Forelimb muscle (tissue), 1 donor: ENCODE measurements around the gene CHST15. TPM values are rescaled to one million over a fixed set of nuclear protein-coding genes. Genes with fewer than 3 reads are reported as not detected.
"Not testable (repeated sequence)": the region's sequence is repeated elsewhere in the genome, so short reads cannot be mapped to it uniquely, and the experiment has no call there.

Source experiments
- DNase-seq: peaks from one replicate; pipeline ENCODE4 v3.0.0-alpha.2; 2013; ENCODE audit warnings: low read depth
- polyA plus RNA-seq: library from polyadenylated mRNA; unstranded; fragments of 120-200 nt; gene quantifications from one replicate; pipeline ENCODE4 v1.2.1, GENCODE V29; 2013; ENCODE audit not compliant: insufficient read length

CHST15 gene
- polyA plus RNA-seq, 1 donor: 13.9 TPM

DNA sequence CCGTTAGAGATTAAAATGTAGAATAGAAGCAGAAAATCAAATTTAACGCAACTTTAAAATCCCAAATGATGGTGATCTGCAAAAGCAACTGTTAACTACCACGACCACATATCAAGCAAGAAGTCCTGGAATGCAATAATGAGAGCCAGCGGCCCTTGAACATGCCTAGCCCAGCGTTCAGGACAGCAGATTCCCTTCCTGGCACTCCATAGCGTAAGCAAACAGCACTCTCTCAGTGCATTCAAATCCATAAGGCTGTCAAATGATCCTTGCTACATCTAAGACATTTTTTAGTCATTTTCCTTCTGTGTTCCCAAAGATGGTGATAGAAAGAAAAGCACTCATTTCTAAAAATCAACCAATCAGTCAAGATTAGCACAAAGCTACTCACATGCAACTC lies 48.1 kb downstream of the CHST15 start:
- no peak for DNase-seq

DNA sequence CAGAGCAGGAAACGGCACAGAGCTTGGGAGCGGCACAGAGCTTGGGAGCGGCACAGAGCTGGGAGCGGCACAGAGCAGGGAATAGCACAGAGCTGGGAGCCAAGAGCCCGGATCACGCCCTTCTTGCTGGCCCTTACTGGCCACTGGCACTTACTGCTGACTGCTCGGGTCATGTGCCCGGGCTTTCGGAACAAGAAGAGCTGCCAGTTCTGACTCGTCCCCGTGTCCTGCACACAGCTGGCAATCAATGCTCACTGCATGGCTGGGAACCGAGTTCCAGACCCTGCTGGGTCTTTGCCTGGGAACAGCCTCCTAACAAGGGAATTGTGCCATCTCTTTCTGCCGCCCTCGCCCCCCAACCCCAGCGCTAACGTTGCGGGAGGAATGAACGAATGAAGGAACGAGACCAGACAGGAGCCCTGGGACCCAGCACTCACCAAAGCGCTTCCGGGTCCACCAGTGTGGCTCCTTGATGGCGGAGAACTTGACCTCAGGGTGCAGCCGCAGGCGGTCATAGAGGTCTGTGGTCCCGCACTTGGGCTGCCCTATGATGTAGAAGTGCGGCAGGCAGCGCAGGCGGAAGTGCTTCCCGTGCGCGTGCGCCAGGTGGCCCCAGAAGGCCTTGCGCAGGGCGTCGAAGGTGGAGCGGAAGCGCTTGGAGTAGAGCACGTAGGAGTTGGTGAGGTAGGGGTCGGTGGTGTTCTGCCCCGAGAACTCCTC lies 49.1 kb downstream of the CHST15 start:
- no peak for DNase-seq

DNA sequence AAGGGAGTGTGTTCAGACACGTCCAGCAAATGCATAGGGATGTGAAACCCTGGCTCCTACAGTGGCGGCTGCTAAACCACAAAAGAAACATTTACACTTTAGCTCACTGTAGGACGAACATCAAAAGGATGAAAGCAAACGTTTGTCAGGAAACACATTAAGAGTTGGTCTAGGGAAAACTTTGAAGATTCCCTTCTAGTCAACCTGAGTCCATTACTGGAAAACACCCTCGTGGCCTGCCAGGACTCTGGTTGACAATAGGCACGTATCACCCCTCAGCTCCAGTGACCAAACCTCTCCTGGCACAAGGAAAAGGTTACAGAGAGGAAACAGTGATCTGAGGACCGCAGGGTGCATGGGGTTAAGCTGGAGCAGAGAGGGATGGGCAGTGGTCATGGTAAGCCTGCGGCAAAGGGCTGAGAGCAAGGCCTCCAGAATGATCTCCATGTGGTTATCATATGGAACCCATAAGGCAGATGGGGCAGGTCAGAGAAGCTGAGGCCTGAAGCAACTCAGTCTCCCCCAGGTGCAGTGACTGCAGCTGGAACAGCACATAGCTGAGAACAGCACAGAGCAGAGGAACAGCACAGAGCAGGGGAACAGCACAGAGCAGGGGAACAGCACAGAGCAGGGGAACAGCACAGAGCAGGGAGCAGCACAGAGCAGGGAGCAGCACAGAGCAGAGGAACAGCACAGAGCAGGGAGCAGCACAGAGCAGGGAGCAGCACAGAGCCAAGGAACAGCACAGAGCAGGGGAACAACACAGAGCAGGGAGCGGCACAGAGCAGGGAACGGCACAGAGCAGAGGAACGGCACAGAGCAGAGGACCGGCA lies 49.9 kb downstream of the CHST15 start:
- no peak for DNase-seq

DNA sequence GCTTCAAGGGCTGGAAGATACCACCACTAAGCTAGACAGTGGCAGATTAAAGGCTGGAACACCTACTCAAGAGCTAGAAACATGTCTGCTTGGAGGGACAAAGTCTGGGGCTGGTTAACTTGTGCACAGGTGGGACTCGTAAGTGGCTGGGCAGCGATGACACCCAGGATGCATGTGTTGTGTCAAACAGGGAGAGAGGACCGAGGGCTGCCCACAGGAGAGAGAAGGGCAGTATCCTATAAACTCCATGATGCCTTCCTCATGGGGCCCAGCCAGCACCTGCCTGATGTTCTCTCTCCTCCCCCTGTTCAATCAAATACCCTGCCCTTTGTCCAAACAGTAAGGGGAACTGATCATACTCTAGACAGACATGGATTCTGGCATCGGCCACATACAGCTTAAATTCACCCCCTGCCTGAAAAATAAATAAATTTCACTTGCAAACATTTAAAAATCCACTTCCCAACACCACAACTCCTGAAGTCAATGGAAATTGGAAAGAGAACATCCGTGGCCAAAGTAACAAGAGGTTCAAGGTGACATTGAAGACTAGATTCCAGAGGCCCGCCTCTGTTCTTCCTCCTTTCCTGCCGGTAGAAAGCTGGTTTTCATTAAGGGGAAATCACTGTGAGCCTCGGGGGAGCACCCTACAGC lies 50.6 kb downstream of the CHST15 start:
- no peak for DNase-seq

DNA sequence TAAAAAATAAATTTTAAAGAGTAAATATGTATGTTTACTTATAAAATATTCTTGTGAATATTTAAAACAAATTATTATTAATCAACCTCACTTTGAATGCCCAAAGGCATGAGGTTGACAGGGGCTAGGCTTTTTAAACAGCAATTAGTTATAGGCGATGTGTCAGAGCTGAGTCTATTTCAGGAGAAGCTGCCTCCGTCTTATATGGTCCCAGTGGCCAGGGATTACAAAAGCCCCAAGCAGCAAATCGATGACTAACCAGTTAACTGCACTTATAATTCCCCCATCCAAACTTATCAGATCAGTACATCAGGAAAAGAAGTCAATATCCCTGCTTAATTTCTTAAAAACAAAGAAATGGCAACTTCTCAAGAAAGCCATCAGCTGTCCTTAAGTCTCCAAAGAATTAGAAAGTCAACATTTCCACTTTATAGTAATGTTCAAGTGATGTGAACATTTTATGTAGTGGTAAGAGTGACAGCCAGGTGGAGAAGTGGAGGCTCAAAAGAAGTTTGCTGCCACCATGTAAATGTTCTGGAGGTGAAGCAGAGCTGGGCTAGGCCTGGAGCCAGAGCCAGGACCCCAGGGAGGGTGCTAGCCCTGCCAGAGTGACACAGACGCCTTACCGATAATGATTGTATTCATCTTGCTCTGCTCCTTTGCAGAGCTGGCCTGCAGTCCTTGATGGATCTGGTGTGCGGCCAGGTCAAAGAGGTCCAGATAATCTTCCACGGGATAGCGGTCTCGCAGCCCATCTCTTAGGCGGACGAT lies 51.5 kb downstream of the CHST15 start:
- no peak for DNase-seq

DNA sequence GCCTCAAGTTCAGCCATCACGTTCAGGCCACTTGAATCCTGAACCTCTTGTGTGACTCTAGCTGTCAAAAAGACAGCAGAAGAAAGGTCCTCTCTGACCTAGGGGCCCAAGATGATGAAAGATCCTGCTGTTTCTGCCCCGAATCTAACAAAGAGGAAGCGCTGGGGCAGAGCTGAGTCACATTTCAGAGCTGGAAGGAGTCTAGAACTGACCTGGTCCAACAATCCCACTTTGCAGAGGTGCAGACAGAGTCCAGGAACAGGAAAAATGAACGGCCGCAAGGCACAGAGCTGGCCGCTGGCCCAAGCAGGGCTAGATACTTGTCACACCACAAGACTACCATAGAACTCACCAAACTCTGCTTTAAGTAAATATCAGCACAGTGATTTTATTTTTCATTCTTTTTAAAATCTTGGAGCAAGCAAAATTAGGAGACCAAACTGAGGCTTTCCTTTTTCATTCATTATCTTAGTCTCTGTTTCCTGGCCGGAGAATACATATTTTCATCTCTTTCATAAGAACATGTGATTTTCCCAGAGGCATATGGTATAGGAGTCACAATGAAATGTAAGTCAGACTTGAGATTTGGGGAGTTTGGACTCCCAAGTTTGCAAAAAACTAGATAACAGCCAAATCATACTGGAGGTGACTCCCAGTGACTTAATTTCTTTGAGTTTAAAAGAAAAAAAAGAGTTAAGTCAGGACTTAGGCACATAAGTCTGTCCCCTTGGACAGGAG lies 52.8 kb downstream of the CHST15 start:
- DNase-seq: no peak

DNA sequence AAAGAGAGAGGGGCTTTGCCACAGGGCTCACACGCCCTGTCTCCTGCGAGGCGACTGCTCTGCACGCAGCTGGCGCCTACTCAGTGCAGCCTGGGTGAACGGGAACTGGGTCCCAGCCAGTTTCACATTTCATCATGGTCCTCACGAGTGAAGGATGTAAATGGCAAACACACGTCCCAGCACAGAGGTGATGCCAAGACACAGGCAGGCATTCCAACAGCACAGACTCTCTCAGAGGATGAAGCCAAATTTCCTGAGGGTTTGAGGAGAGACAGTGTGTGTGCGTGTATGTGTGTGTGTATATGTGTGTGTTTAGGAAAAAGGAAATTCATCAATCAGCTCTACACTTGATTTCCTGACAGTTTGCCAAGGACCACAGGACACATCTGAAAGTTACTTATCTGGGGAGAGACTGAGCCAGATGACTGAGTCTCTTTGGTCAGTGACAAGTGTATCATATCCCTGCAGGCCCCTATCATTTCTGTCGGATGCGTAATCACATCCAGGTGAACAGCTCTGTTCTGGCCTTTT lies 53.9 kb downstream of the CHST15 start:
- DNase-seq: no peak

DNA sequence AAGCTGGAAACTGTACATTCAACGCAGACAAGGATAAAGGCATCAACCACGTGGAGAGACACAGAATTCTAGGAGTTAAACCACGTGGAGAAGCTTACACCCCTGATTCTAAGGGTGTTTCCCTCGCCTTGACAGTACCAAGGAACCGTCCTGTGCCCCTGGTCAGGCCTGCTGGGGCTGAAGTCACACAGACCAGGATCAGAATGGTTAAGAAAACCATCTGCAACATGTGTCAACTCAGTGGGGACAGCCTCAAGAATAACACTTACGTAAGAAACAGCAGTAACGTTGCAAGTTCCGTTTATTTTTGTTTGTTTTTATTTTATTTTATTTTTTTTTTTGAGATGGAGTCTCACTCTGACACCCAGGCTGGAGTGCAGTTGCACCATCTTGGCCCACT lies 55.6 kb downstream of the CHST15 start:
- no peak for DNase-seq

DNA sequence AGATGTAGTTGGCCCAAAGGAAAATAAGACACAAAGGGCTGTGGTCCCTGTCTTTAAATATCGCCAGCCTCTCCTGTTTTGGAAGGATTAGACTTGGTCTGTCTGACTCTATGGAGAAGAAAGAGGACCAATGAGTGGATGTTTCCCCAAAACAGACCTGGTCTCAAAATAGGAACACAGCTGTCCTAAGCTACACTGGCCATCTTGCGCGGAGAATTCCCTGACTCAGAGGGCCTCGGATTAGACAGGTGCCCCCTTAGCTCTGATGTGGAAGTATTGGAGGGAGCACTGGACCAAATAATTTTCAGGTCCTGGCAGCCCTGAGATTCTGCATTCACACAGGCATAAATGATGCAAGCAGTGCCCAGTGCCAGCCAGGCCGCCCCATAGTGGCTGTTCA lies 56.1 kb downstream of the CHST15 start:
- DNase-seq: no peak

DNA sequence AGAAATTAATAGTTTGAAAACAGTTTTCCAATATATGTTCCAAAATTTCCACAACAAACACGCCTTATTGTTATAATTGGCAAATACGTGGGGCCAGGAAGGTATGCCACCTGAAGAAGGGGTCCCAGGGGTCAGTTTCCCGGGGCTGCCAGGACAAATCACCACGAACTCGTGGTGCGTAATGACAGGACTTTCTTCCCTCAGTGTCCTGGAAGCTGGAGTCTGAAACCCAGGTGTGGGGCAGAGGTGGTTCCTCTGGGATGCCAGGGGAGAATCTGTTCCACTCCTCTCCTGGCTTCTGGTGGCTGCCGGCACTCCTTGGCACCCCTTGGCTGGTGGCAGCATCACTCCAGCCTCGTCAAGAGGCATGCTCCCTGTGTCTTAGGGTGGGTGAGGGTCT lies 56.7 kb downstream of the CHST15 start:
- no peak for DNase-seq

DNA sequence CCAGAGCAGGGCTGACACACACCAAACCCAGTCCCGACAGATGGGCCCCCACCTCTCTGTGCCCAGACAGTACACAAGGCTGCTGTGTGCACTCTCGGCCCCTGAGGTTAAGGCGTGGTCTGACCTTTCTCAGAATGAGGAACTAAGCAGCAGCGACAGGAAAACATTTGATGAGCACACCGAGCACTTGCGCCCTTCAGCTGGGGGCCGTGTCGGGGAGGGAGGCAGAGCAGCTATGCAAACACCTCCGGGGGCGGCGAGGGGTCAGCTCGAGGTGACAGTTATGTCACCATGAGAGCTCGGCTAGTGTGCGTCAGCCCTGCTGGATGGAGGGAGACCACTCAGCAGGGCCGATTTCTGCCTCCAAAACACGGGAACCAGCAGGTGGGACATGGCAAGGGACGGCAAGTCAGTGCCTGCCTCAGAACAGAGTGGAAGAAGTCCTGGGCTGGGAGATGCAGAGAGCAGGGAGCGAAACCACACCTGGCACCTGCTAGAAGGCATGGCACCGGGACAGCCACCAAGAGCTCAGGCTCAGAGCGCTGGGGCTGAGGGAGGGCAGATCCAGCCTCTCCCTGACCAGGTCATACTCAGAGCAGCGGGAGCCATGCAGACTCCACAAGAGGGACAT lies 57.4 kb downstream of the CHST15 start:
- no peak for DNase-seq

DNA sequence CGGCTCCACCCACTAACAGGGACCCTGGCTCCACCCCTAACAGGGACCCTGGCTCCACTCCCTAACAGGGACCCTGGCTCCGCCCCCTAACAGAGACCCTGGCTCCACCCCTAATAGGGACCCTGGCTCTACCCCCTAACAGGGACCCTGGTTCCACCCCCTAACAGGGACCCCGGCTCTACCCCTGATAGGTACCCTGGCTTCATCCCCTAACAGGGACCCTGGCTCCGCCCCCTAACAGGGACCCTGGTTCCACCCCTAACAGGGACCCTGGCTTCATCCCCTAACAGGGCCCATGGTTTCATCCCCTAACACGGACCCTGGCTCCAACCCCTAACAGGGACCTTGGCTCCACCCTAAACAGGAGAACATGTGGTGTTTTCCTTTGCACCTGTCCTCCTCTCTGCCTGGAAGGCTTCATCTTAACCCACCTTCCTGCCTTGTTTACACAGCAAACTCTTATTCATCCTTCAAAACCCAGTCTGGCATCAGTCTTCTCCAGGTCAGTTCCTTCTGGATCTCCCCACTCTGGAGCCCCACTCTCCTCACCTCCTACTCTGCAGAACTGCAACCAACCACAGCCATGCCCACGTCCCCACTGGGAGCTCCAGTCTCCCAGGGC lies 58.0 kb downstream of the CHST15 start:
- no peak for DNase-seq

DNA sequence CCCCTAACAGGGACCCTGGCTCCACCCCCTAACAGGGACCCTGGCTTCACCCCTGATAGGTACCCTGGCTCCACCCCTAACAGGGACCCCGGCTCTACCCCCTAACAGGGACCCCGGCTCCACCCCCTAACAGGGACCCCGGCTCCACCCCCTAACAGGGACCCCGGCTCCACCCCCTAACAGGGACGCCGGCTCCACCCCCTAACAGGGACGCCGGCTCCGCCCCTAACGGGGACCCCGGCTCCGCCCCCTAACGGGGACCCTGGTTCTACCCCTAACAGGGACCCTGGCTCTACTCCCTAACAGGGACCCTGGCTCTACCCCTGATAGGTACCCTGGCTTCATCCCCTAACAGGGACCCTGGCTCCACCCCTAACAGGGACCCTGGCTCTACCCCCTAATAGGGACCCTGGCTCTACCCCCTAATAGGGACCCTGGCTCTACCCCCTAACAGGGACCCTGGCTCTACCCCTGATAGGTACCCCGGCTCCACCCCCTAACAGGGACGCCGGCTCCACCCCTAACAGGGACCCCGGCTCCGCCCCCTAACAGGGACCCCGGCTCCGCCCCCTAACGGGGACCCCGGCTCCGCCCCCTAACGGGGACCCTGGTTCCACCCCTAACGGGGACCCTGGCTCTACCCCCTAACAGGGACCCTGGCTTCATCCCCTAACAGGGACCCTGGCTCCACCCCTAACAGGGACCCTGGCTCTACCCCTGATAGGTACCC lies 58.7 kb downstream of the CHST15 start:
- not testable (repeated sequence) for DNase-seq

DNA sequence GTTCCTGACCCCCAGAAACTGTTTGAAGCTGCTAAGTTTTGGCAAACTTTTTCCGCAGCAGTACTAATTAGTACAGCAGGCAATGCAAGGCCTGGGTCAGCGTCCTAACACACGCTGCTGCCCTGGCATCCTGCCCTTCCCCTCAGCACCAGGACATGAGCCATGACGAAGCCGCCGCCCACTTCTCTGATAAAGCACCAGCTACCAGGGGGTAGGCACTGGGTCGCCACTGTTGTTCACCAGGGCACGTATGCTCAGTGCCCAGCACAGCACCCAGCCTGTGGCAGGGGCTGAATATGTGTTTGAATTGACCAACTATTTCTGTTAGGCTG lies 59.5 kb downstream of the CHST15 start:
- no peak for DNase-seq

DNA sequence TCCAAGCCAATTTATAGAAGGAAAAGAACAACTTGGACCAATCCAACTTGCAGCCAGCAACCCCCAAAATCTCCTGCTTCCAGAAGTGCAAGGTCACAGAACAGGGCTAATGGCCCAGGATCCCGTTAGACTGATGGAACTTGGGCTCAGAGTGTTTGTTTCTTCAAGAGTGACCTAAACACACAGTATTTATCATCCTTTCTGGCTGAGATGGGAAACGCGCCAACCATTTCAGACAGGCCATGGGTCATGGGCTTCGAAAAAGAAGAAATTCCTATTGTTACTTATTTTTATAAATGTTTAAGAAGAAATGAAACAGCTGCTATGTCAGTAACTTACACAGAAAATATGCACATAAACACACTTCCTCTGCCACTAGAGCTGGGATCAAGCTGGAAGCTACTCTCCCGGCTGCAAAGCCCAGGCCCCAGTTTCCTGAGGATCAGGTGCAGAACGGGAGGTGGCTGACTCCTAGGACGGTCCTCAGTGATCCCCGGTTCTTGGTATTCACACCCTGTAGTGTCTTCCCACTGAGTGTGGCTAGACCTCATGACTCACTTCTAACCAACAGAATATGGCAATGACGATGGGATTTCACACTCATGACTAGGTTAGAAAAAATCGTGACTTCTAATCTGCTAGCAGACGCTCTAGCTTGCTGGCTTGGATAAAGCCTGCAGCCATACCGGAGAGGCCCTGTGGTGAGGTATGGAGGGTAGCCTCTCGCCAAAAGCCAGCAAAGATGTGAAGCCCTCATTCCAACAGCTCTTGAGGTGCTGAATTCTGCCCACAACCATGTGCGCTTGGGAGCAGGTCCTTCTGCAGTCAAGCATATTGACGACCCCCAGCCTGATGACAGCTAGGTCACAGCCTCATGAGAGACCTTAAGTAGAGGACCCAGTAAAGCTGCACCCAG lies 60.2 kb downstream of the CHST15 start:
- no peak for DNase-seq

DNA sequence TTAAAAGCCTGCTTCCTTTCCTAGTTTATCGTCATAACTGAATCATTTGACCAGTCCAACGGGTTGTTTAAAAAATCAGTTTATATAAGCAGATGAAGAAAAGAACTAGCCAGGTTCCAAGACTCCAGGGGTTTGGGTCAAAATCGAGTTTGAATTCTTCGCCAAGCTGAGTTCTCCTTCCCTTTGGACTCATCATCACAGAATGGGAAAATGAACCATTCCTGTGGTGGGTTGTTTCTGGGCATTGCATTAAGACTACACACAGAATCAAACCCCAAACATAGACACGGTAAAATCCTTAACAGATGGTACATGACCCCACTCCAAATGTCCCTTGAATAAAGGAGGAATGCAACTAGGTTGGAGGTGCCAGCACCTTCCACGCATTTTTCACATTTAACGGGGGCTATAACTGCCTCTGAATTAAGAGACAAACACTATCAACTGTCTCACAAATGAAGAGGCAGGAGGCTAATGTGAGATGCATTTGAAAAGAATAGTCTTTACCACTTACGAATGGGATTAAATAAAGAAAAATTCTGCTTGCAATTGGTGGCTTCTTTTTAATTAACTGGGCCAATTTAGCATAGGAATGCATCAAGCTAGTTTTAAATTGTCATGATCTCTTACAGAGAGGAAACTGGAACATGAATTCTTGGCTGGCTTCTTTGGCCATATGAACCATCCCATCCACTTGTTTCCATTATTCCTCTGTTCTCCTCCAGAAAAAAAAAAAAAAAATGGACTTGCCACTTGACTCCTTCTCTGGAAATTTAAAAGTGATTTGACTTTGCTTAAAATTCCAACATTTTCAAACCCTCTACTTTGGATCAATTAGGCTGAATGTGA lies 61.1 kb downstream of the CHST15 start:
- no peak for DNase-seq

DNA sequence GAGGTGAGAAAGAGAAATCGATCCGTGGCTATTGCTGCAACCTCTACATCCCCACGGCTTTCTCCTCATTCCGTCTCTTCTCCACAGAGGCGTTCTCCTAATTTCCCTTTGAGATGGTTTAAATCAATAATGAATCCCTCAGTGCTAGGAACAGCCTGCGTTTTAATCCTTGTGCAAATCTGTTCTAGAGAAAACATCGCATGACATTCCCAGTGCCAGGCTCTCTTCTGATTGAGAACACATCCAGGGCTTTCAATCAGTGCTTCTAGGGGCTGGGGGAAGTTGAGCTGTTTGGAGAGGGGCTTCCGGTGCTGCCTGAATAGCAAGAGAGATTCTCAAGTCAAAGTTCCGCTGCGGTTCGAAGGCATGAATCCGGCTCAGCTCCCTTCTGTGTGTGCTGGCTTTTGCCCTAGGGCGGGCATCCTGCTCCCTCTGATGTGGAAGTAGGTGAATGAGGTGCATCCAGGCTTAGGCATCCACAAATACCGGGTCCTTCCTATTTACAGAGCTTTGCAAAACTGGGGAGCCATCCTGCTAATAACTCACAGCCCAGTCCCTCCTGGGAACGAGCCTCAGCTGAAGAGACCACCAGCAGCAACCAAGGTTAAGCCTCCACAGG lies 62.8 kb downstream of the CHST15 start:
- DNase-seq: no peak
